Measurements from ENCODE around the gene CORT.
"Not testable (repeated sequence)": the region's sequence is repeated elsewhere in the genome, so short reads cannot be mapped to it uniquely, and the experiment has no call there.

CORT gene

DNA sequence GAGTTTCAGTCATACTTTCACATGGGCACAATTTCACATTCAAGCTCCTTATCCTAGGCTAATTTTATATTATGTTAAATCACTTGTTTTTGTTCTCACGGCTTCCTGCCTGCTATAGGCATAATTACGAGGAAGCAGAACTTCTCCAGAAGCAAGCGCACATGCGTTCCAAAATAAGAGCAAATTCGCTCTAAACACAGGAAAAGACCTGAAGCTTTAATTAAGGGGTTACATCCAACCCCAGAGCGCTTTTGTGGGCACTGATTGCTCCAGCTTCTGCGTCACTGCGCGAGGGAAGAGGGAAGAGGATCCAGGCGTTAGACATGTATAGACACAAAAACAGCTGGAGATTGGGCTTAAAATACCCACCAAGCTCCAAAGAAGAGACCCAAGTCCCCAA, at the start of gene CORT:
TSS of gene CORT (plus strand) at position 281 of the 400 bp plus-strand sequence. CDS start 193 bp downstream, outside the sequence.
- ATAC-seq, result no peak
- Mint-ChIP-seq H3K36me3 (peaks cover 7% of the 10 kb centered on the region), H3K4me3 (no peak within 1 kb of the TSS), H3K9me3 (no peaks in the 10 kb centered on the region), H3K27me3 (no peaks in the 10 kb centered on the region), H3K4me1 (no peaks in the 10 kb centered on the region), H3K27ac (no peak within 1 kb of the TSS)

DNA sequence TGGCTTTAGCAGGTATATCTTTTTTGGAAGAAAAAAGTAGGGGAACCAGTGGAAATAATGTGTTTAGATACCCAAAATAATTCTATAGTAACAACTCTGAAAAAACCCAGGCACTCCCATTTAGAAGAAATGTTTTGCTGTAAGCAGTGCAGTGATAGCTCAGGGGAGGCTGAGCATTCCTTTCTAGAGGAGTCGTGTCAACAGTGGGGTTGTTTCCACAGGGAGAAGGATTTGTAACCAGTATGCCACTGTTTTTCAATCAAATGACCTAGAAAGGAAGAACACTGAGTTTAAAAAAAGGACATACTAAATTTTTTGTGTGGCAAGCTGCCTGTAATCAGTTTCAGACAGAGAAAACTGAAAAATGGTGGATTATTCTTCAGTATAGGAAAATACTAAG, 48.5 kb upstream of the CORT start:
- H3K27ac Mint-ChIP-seq, result no peak overlapping the region
- H3K36me3 Mint-ChIP-seq, result peaks cover 18% of the 10 kb centered on the region
- H3K4me3 Mint-ChIP-seq, result no peak overlapping the region
- H3K9me3 Mint-ChIP-seq, result no peaks in the 10 kb centered on the region
- no peak for ATAC-seq
- H3K4me1 Mint-ChIP-seq, result peaks cover 25% of the 10 kb centered on the region
- no peaks in the 10 kb centered on the region for H3K27me3 Mint-ChIP-seq

DNA sequence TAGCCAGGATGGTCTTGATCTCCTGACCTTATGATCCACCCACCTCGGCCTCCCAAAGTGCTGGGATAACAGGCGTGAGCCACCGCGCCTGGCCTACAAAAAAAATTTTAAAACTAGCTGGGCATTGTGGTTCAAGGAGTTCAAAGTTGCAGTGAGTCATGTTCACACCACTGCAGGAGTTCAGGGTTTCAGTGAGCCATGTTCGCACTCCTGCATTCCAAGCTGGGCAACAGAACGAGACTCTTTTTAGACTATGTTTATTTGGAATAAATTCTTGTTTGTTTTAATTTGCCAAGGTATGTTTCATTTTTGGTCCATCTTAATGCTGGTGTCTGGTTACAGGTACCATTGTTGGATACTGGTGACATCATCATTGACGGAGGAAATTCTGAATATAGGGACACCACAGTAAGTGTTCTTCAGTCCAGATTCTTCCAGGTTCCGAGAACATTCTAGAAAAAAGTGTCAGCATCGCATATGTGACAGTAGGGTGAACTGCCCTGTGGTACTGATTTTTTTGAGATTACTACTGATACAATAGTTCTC, 47.0 kb upstream of the CORT start:
- peaks cover 32% of the 10 kb centered on the region for H3K36me3 Mint-ChIP-seq
- H3K9me3 Mint-ChIP-seq, result no peaks in the 10 kb centered on the region
- no peaks in the 10 kb centered on the region for H3K27me3 Mint-ChIP-seq
- no peak overlapping the region for H3K27ac Mint-ChIP-seq
- H3K4me1 Mint-ChIP-seq, result peaks cover 21% of the 10 kb centered on the region
- no peak overlapping the region for H3K4me3 Mint-ChIP-seq
- ATAC-seq, result no peak

DNA sequence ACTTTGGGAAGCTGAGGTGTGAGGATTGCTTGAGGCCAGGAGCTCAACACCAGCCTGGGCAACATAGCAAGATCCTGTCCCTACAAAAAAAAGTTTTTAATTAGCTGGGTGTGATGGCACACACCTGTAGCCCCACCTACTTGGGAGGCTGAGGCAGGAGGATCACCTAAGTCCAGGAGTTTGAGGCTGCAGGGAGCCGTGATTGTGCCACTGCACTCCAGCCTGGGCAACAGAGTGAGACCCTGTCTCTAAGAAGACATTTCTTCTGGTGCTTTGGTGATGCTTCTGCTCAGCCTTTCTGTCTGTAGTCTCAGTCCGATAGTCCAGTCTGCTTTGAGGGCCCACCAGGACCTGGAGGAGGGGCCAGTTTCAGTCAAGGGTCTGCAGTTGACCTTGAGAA, 42.6 kb upstream of the CORT start:
- H3K27ac Mint-ChIP-seq, result no peak overlapping the region
- no peaks in the 10 kb centered on the region for H3K27me3 Mint-ChIP-seq
- H3K36me3 Mint-ChIP-seq, result peaks cover 60% of the 10 kb centered on the region
- H3K4me1 Mint-ChIP-seq, result no peaks in the 10 kb centered on the region
- no peak for ATAC-seq
- no peak overlapping the region for H3K4me3 Mint-ChIP-seq
- H3K9me3 Mint-ChIP-seq, result no peaks in the 10 kb centered on the region

DNA sequence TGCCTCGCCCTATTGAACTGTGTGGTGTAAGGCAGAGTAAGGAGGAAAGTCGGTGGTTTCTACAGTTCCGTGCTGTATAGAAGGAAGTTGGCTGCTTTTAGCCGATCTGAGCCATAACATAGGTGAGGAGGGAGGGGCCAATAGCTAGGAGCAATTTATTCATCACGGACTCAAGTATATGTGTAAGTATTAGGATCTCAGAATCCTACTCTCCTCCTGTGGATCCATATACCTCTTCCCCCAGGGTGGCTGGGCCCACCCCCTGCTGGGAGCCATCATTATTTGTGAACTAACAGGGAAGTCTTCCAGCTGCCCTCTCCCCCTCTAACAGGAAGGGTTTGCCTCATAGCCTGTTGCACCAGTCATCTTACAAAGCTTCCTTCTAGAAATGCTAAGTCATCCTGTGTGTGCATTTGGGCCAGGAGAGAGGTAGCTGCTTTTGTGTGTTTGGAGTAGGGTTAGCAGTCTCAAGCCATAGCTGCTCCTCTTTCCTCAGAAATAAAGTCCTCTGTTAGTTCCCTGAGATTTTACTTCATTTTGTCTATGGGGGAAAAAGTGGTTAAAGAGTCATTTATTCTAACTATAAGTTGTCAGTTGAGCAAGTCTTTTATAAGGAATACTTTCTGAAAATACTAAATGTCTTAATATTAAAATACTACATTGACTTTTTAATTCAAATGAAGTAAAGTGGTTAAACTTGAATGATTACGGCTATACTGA, 34.5 kb upstream of the CORT start:
- Mint-ChIP-seq H3K27ac (peak overlapping the region; percentile 71), H3K36me3 (peaks cover 84% of the 10 kb centered on the region), H3K27me3 (no peaks in the 10 kb centered on the region), H3K4me3 (no peak overlapping the region), H3K4me1 (peaks cover 8% of the 10 kb centered on the region), H3K9me3 (no peaks in the 10 kb centered on the region)
- ATAC-seq, result no peak

GRCh38 chr1:10415967-10416366, 33.9 kb upstream of the CORT start:
- not testable (repeated sequence) for H3K27ac Mint-ChIP-seq, H3K9me3 Mint-ChIP-seq, H3K4me1 Mint-ChIP-seq, ATAC-seq, H3K4me3 Mint-ChIP-seq, H3K27me3 Mint-ChIP-seq
- peaks cover 89% of the 10 kb centered on the region for H3K36me3 Mint-ChIP-seq

GRCh38 chr1:10418741-10419140, 31.1 kb upstream of the CORT start:
- not testable (repeated sequence) for H3K27me3 Mint-ChIP-seq, H3K27ac Mint-ChIP-seq, ATAC-seq, H3K4me1 Mint-ChIP-seq, H3K9me3 Mint-ChIP-seq, H3K4me3 Mint-ChIP-seq
- peaks cover 70% of the 10 kb centered on the region for H3K36me3 Mint-ChIP-seq

GRCh38 chr1:10419351-10419750, 30.5 kb upstream of the CORT start:
- ATAC-seq, result no peak
- no peak overlapping the region for H3K4me3 Mint-ChIP-seq
- H3K9me3 Mint-ChIP-seq, result no peaks in the 10 kb centered on the region
- peaks cover 64% of the 10 kb centered on the region for H3K36me3 Mint-ChIP-seq
- H3K27ac Mint-ChIP-seq, result no peak overlapping the region
- H3K27me3 Mint-ChIP-seq, result no peaks in the 10 kb centered on the region
- peaks cover 8% of the 10 kb centered on the region for H3K4me1 Mint-ChIP-seq

GRCh38 chr1:10421637-10422036, 28.2 kb upstream of the CORT start:
- no peaks in the 10 kb centered on the region for H3K9me3 Mint-ChIP-seq
- H3K27ac Mint-ChIP-seq, result no peak overlapping the region
- peaks cover 47% of the 10 kb centered on the region for H3K36me3 Mint-ChIP-seq
- ATAC-seq, result no peak
- no peaks in the 10 kb centered on the region for H3K4me1 Mint-ChIP-seq
- no peak overlapping the region for H3K4me3 Mint-ChIP-seq
- H3K27me3 Mint-ChIP-seq, result no peaks in the 10 kb centered on the region

GRCh38 chr1:10424034-10424433, 25.8 kb upstream of the CORT start:
- H3K9me3 Mint-ChIP-seq, result no peaks in the 10 kb centered on the region
- H3K4me1 Mint-ChIP-seq, result peaks cover 10% of the 10 kb centered on the region
- H3K4me3 Mint-ChIP-seq, result no peak overlapping the region
- no peak overlapping the region for H3K27ac Mint-ChIP-seq
- no peak for ATAC-seq
- no peaks in the 10 kb centered on the region for H3K27me3 Mint-ChIP-seq
- peaks cover 25% of the 10 kb centered on the region for H3K36me3 Mint-ChIP-seq

- no peak for ATAC-seq
- Mint-ChIP-seq H3K9me3 (no peaks in the 10 kb centered on the region), H3K27ac (no peak overlapping the region), H3K27me3 (no peaks in the 10 kb centered on the region), H3K4me1 (peaks cover 12% of the 10 kb centered on the region), H3K36me3 (peaks cover 19% of the 10 kb centered on the region), H3K4me3 (no peak overlapping the region)
Measured at GRCh38 chr1:10424651-10425050, 25.2 kb upstream of the CORT start.

GRCh38 chr1:10425826-10426534, 23.9 kb upstream of the CORT start:
- not testable (repeated sequence) for ATAC-seq, H3K9me3 Mint-ChIP-seq, H3K27ac Mint-ChIP-seq, H3K27me3 Mint-ChIP-seq, H3K4me3 Mint-ChIP-seq, H3K36me3 Mint-ChIP-seq
- peaks cover 21% of the 10 kb centered on the region for H3K4me1 Mint-ChIP-seq

DNA sequence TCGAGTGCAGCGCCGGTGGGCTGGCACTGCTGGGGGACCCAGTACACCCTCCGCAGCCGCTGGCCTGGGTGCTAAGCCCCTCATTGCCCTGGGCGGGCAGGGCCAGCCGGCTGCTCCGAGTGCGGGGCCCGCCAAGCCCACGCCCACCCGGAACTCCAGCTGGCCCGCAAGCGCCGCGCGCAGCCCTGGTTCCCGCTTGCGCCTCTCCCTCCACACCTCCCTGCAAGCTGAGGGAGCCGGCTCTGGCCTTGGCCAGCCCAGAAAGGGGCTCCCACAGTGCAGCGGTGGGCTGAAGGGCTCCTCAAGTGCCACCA, 23.3 kb upstream of the CORT start:
- H3K27ac Mint-ChIP-seq, H3K4me3 Mint-ChIP-seq, H3K9me3 Mint-ChIP-seq, H3K27me3 Mint-ChIP-seq, H3K36me3 Mint-ChIP-seq, ATAC-seq: not testable (repeated sequence)
- peaks cover 26% of the 10 kb centered on the region for H3K4me1 Mint-ChIP-seq

DNA sequence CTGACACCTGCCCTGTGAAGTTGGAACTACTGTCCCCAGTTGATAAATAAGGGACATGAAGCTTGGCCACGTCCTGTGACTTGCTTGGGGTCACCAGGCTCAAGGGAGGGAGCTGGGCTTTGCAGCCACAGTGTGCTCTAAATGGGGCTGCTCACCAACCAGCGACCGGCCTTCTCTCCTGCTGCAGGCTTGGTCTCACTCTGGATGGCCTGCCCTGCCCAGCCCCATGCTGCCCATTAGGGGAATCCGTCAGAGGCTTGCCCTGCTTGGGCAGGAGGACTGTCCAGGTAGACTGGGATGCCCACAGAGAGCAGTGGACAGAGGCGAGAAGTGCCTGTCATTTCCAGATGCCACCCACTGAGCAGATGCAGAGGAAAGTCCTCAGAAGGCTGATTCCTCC, 20.8 kb upstream of the CORT start:
- Mint-ChIP-seq H3K36me3 (no peaks in the 10 kb centered on the region), H3K9me3 (no peaks in the 10 kb centered on the region), H3K4me1 (peaks cover 39% of the 10 kb centered on the region), H3K4me3 (no peak overlapping the region), H3K27ac (peak overlapping the region; percentile 98), H3K27me3 (no peaks in the 10 kb centered on the region)
- no peak for ATAC-seq

DNA sequence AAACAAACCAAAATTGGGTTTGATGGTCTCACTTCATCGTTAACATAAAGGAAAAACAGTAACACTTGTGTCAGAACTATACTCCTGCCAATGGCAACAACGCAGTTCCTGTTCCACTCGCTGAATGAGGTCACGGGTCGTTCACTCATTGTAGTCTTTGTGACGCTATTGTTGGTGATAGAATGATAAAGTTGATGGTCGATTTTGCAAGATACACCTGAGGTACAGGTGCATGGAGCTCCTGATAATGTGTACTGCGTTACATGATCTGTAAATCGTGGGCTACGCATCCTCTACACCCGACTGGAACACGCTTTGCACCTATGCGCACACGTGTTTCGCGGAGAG, 20.0 kb upstream of the CORT start:
- H3K36me3 Mint-ChIP-seq, result no peaks in the 10 kb centered on the region
- H3K27ac Mint-ChIP-seq, result peak overlapping the region; percentile 98
- H3K9me3 Mint-ChIP-seq, result no peaks in the 10 kb centered on the region
- ATAC-seq, result peak; percentile 2
- peaks cover 45% of the 10 kb centered on the region for H3K4me1 Mint-ChIP-seq
- H3K27me3 Mint-ChIP-seq, result no peaks in the 10 kb centered on the region
- peak overlapping the region; percentile 95 for H3K4me3 Mint-ChIP-seq

Measured in stimulated activated memory B cell treated with anti-CD40 and anti-IgM and Interleukin-4, amounts not matched to agents 10 μg/mL and 1 μg/mL and 100 μg/mL, for 72 hours (primary cell).